ACHN (cell line): ENCODE measurements around the gene NME5.
A peak's percentile ranks its signal among the peaks of the same experiment; 100 is the strongest.
"Not testable (repeated sequence)": the region's sequence is repeated elsewhere in the genome, so short reads cannot be mapped to it uniquely, and the experiment has no call there.

Experiments used
- DNase-seq: peaks from one replicate; pipeline ENCODE4 v3.0.0-alpha.2; 2015
- in situ Hi-C: cut with HindIII; loops from 2 replicates; pipeline ENCODE4 v1.10.0; 2017; ENCODE audit warnings: low sequenced_read_pairs, low pct_ligation_motif_present, low pct_unique_long_range_greater_than_20kb

The NME5 gene

GRCh38 chr5:138143578-138143977 is 4.3 kb upstream of the NME5 start:
- DNase-seq, in situ Hi-C loops: not testable (repeated sequence)

GRCh38 chr5:138141734-138142133 is 2.5 kb upstream of the NME5 start:
- in situ Hi-C loops, result no loop called here
- no peak for DNase-seq

- in situ Hi-C loops, result no loop called here
- no peak for DNase-seq
These were observed 1.0 kb upstream of the NME5 start for GRCh38 chr5:138140268-138140667.

- DNase-seq, result no peak
- in situ Hi-C loops, result no loop called here
These were observed 508 bp upstream of the NME5 start for GRCh38 chr5:138139781-138140090.

- no peak for DNase-seq
- in situ Hi-C loops, result no loop called here
These were observed 6.7 kb downstream of the NME5 start for GRCh38 chr5:138132543-138132942.

GRCh38 chr5:138129347-138129746 is 9.9 kb downstream of the NME5 start:
- in situ Hi-C loops, result no loop called here

GRCh38 chr5:138128334-138128733 is 10.9 kb downstream of the NME5 start:
- DNase-seq, result no peak
- in situ Hi-C loops, result no loop called here

More at GRCh38 chr5:138129347-138129746, 9.9 kb downstream of the NME5 start:
- DNase-seq, result no peak

GRCh38 chr5:138115254-138115653 is 24.0 kb downstream of the NME5 start:
- no peak for DNase-seq
- in situ Hi-C loops, result no loop called here

GRCh38 chr5:138111937-138112336 is 27.3 kb downstream of the NME5 start:
- in situ Hi-C loops, result no loop called here
- peak; percentile 38 for DNase-seq

GRCh38 chr5:138111181-138111580 is 28.0 kb downstream of the NME5 start:
- in situ Hi-C loops, result no loop called here

GRCh38 chr5:138110266-138110963 is 28.8 kb downstream of the NME5 start:
- in situ Hi-C loops, result no loop called here
- DNase-seq, result no peak

More at GRCh38 chr5:138111181-138111580, 28.0 kb downstream of the NME5 start:
- no peak for DNase-seq

GRCh38 chr5:138109463-138110265 is 29.6 kb downstream of the NME5 start:
- peak; percentile 17 for DNase-seq
- in situ Hi-C loops, result no loop called here

GRCh38 chr5:138107213-138107612 is 32.0 kb downstream of the NME5 start:
- in situ Hi-C loops, result no loop called here
- no peak for DNase-seq

- DNase-seq, result no peak
- in situ Hi-C loops, result no loop called here
These were observed 33.5 kb downstream of the NME5 start for GRCh38 chr5:138105709-138106108.

GRCh38 chr5:138103319-138103637 is 36.0 kb downstream of the NME5 start:
- in situ Hi-C loops, result no loop called here
- DNase-seq, result no peak

GRCh38 chr5:138102454-138103318 is 36.5 kb downstream of the NME5 start:
- DNase-seq, result no peak
- in situ Hi-C loops, result no loop called here

GRCh38 chr5:138096997-138097828 is 42.0 kb downstream of the NME5 start:
- in situ Hi-C loops, result no loop called here
- DNase-seq, result no peak

- no peak for DNase-seq
- in situ Hi-C loops, result no loop called here
These were observed 42.9 kb downstream of the NME5 start for GRCh38 chr5:138096363-138096762.
